HepG2 (cell line): ENCODE data around the gene SECTM1. TPM values are rescaled to one million over a fixed set of nuclear protein-coding genes. Genes with fewer than 3 reads are reported as not detected.

ENCODE experiments used
- AKAP8 ChIP-seq: sonication (generic); formaldehyde crosslinking; IDR thresholded peaks from 2 replicates; pipeline ENCODE4 v1.5.1; 2020; ENCODE audit warnings: mild to moderate bottlenecking, missing genetic modification reagents
- FOSL1 ChIP-seq: sonication (generic); formaldehyde crosslinking; IDR thresholded peaks from 2 replicates; pipeline ENCODE4 v1.9.0; 2021; ENCODE audit warnings: missing genetic modification reagents, borderline replicate concordance
- IKZF1 ChIP-seq: fragments of 450-650 bp; IDR thresholded peaks from 2 replicates; pipeline ENCODE4 v1.7.1; 2016
- JDP2 ChIP-seq: sonication (generic); formaldehyde crosslinking; IDR thresholded peaks from 2 replicates; pipeline ENCODE4 v1.8.1; 2022; ENCODE audit warnings: missing genetic modification reagents, borderline replicate concordance
- LCORL ChIP-seq, 2 experiments: fragments of 450-650 bp in 1 of 2; sonication (generic) in 1 of 2; formaldehyde crosslinking in 1 of 2; IDR thresholded peaks; 2 replicates each; pipeline versions ENCODE4 v1.5.0 to v1.6.1; 2017 to 2020; ENCODE audit warnings: antibody characterized with exemption in 1 of 2, missing genetic modification reagents in 1 of 2
- MIER2 ChIP-seq: IDR thresholded peaks from 2 replicates; pipeline ENCODE4 v1.6.1; 2016; ENCODE audit warnings: missing biosample characterization, missing genetic modification reagents
- MNT ChIP-seq: fragments of 450-650 bp; IDR thresholded peaks from 2 replicates; pipeline ENCODE4 v1.6.1; 2016
- NFE2L2 ChIP-seq: fragments of 150-350 bp; IDR thresholded peaks from 2 replicates; pipeline ENCODE4 v1.6.1; 2014; ENCODE audit warnings: low read length
- RARA ChIP-seq: IDR thresholded peaks from 2 replicates; pipeline ENCODE4 v1.6.1; 2016; ENCODE audit warnings: missing genetic modification reagents, missing compliant biosample characterization
- SAP130 ChIP-seq: IDR thresholded peaks from 2 replicates; pipeline ENCODE4 v1.6.1; 2016; ENCODE audit warnings: low read depth
- TFDP1 ChIP-seq: IDR thresholded peaks from 2 replicates; pipeline ENCODE4 v1.6.1; 2016; ENCODE audit warnings: missing compliant biosample characterization, missing genetic modification reagents, borderline replicate concordance
- ZHX2 ChIP-seq, 2 experiments: sonication (generic) in 1 of 2; formaldehyde crosslinking in 1 of 2; IDR thresholded peaks; 2 replicates each; pipeline versions ENCODE4 v1.6.1 to v1.9.0; 2014 to 2022; ENCODE audit warnings: antibody characterized with exemption in 1 of 2, borderline replicate concordance in 1 of 2, inconsistent platforms in 1 of 2, low read depth in 1 of 2, missing genetic modification reagents in 1 of 2
- ZMAT3 ChIP-seq: sonication (generic); formaldehyde crosslinking; conservative IDR thresholded peaks from 2 replicates; pipeline ENCODE4 v1.7.0; 2021; ENCODE audit warnings: missing genetic modification reagents
- ZNF570 ChIP-seq: sonication (generic); formaldehyde crosslinking; IDR thresholded peaks from 2 replicates; pipeline ENCODE4 v1.4.0; 2020; ENCODE audit warnings: mild to moderate bottlenecking, missing genetic modification reagents, borderline replicate concordance
- ZNF580 ChIP-seq: IDR thresholded peaks from 2 replicates; pipeline ENCODE4 v1.6.1; 2016; ENCODE audit warnings: low read depth, borderline replicate concordance
- ZNF607 ChIP-seq: sonication (generic); formaldehyde crosslinking; IDR thresholded peaks from 2 replicates; pipeline ENCODE4 v1.5.1; 2020; ENCODE audit warnings: missing genetic modification reagents, mild to moderate bottlenecking, borderline replicate concordance
- ZSCAN21 ChIP-seq: sonication (generic); formaldehyde crosslinking; IDR thresholded peaks from 2 replicates; pipeline ENCODE4 v1.8.0; 2022; ENCODE audit warnings: mild to moderate bottlenecking, missing genetic modification reagents, moderate library complexity, borderline replicate concordance
- ZSCAN25 ChIP-seq: sonication (generic); formaldehyde crosslinking; IDR thresholded peaks from 2 replicates; pipeline ENCODE4 v1.8.0; 2022; ENCODE audit warnings: mild to moderate bottlenecking, missing genetic modification reagents
- ZZZ3 ChIP-seq: sonication (generic); formaldehyde crosslinking; IDR thresholded peaks from 2 replicates; pipeline ENCODE4 v1.4.0; 2020; ENCODE audit warnings: missing genetic modification reagents, mild to moderate bottlenecking, borderline replicate concordance
- polyA plus RNA-seq, 8 experiments: library from polyadenylated mRNA; depleted of rRNA in 3 of 8; stranded (reverse) in 7 of 8; unstranded in 1 of 8; fragments of >200 nt; fragmentation: Illumina TruSeq in 4 of 8; extraction: Trizol in 4 of 8; gene quantifications; 2 replicates each; pipeline versions ENCODE4 v1.2.1 to v1.2.3, GENCODE V29; 2011 to 2016; ENCODE audit warnings: low read depth in 4 of 8, missing spikeins in 1 of 8, mixed read lengths in 1 of 8; ENCODE audit not compliant: insufficient read depth in 1 of 8
- total RNA-seq, 5 experiments: library from RNA; depleted of rRNA; stranded (reverse); fragments of >200 nt; fragmentation: Illumina TruSeq; extraction: Trizol; gene quantifications; 2 replicates each; pipeline ENCODE4 v1.2.3, GENCODE V29; 2016; ENCODE audit warnings: low read depth in 1 of 5

The SECTM1 gene
- total and polyA plus RNA-seq, 2 of the 13 experiments (the other 11 are each of a cell fraction or from before 2014, with no cell fraction given): 3.5 to 5.3 TPM

GRCh38 chr17:82351713-82352488 is 18.3 kb upstream of the SECTM1 start (continued):
- 0 out of 2 replicates have a peak, but pooled peaks have one; percentile 12 for TF ChIP-seq ZHX2 (IDR thresholded peaks at IDR 0.05; ENCODE audit: low read depth)
- no peak for TF ChIP-seq ZHX2 (CRISPR knock-in tag; IDR thresholded peaks at IDR 0.05; ENCODE audit: borderline replicate concordance)
- TF ChIP-seq MNT: no peak
- no peak for TF ChIP-seq AKAP8 (CRISPR knock-in tag)
- peak; percentile 75; the same call in 1 of the 2 replicates for TF ChIP-seq ZNF607
- no peak for TF ChIP-seq IKZF1
- TF ChIP-seq ZNF570 (CRISPR knock-in tag): no peak
- no peak; the same call in 1 of the 2 replicates for TF ChIP-seq ZSCAN25 (CRISPR knock-in tag)
- peak; percentile 74 for TF ChIP-seq SAP130 (CRISPR knock-in tag)
- no peak for TF ChIP-seq FOSL1 (CRISPR knock-in tag)
- peak; percentile 82; the same call in 1 of the 2 replicates for TF ChIP-seq ZNF580 (CRISPR knock-in tag)
- TF ChIP-seq ZSCAN21 (CRISPR knock-in tag): peak; percentile 25; the same call in 1 of the 2 replicates
- peak; percentile 55; the same call in 1 of the 2 replicates for TF ChIP-seq TFDP1 (CRISPR knock-in tag)
- TF ChIP-seq MIER2: peak; percentile 92
- TF ChIP-seq ZZZ3 (CRISPR knock-in tag): peak; percentile 69; the same call in 1 of the 2 replicates
- TF ChIP-seq ZMAT3 (CRISPR knock-in tag): 0 out of 2 replicates have a peak, but pooled peaks have one; percentile 35
- no peak for TF ChIP-seq LCORL (IDR thresholded peaks at IDR 0.05)
- peak; percentile 96 for TF ChIP-seq LCORL (CRISPR knock-in tag; IDR thresholded peaks at IDR 0.05)
- TF ChIP-seq RARA (CRISPR knock-in tag): no peak
- no peak; the same call in 1 of the 2 replicates for TF ChIP-seq NFE2L2
- no peak for TF ChIP-seq JDP2 (CRISPR knock-in tag)
